Thymus (tissue), 11 donors: Measurements from ENCODE around the gene NDUFAF7. TPM values are rescaled to one million over a fixed set of nuclear protein-coding genes. Genes with fewer than 3 reads are reported as not detected.
"Not testable (repeated sequence)": the region's sequence is repeated elsewhere in the genome, so short reads cannot be mapped to it uniquely, and the experiment has no call there.

Experiments used
- DNase-seq, 9 donors: peaks; one replicate each; pipeline ENCODE4 v3.0.0-alpha.2; 2013; ENCODE audit warnings: low spot score in 9 of 9, low read depth in 6 of 9, missing footprints in 1 of 9
- H3K27ac ChIP-seq, 2 donors: one replicate each; pipeline ENCODE4 v1.5.1; 2013; ENCODE audit warnings: control low read depth in 1 of 2, low read depth in 1 of 2, low read length in 1 of 2, mild to moderate bottlenecking in 1 of 2, moderate library complexity in 1 of 2
- H3K27me3 ChIP-seq, 2 donors: one replicate each; pipeline ENCODE4 v1.5.1; 2013; ENCODE audit warnings: low read length in 1 of 2; ENCODE audit not compliant: control insufficient read depth in 2 of 2, insufficient read depth in 1 of 2
- H3K36me3 ChIP-seq, 2 donors: one replicate each; pipeline ENCODE4 v1.5.1; 2013; ENCODE audit warnings: low read length in 1 of 2, mild to moderate bottlenecking in 1 of 2, moderate library complexity in 1 of 2; ENCODE audit not compliant: control insufficient read depth in 2 of 2, insufficient read depth in 2 of 2
- H3K4me1 ChIP-seq, 2 donors: one replicate each; pipeline ENCODE4 v1.5.1; 2013; ENCODE audit warnings: low read length in 2 of 2; ENCODE audit not compliant: control insufficient read depth in 2 of 2, insufficient read depth in 2 of 2
- H3K4me3 ChIP-seq, 2 donors: one replicate each; pipeline ENCODE4 v1.5.1; 2013; ENCODE audit warnings: low read length in 2 of 2, control low read depth in 1 of 2, mild to moderate bottlenecking in 1 of 2
- H3K9me3 ChIP-seq, 2 donors: one replicate each; pipeline ENCODE4 v1.5.1; 2013; ENCODE audit warnings: low read length in 1 of 2, mild to moderate bottlenecking in 1 of 2; ENCODE audit not compliant: control insufficient read depth in 2 of 2, insufficient read depth in 1 of 2
- WGBS: extraction: QIAGEN DNeasy Blood & Tissue Kit; methylation state at CpG from one replicate; pipeline ENCODE4 v1.1.7; 2013; 5-methylcytosine and 5-hydroxymethylcytosine counted together
- polyA plus RNA-seq: library from polyadenylated mRNA; stranded (reverse); fragments of 200-250 nt; gene quantifications from one replicate; pipeline ENCODE4 v1.2.3, GENCODE V29; 2013
- total RNA-seq: library from RNA; stranded (reverse); fragments of 120-200 nt; gene quantifications from one replicate; pipeline ENCODE4 v1.2.4, GENCODE V29; 2013
- donor health status: healthy.

Gene NDUFAF7
- total and polyA plus RNA-seq, 2 donors = 15.8 to 26.9 TPM

DNA sequence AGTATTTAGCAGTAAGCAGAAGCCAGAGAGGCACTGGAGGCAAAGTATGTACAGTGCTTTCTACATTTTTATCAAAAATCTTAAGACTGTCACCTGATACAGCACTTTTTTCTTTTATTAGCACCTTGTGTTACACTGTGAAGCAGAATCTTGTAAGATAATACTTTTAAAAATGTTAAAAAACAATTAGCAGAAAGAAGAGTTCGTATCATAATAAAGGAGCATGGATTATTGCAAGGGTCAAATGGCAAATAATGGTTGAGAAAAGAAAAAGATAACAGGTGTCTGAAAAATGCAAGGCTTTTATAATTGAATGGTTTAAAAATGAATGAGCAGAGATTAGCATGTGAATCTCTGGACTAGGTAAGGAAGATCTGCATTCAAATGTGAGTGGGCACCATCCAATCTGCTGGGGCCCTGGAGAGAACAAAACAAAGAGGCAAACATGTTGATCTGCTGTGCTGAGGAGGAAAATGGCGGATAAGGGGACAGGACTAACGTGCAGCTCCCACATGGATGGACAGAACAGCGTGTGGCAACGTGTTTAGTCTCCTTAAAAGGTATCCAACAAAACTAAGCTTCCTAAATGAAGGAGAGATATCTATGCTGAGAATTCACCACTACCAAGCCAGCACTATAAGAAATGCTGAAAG lies 25.6 kb upstream of the NDUFAF7 start:
- DNase-seq = no peak
- no peak overlapping the region for H3K4me3 ChIP-seq
- peaks cover 23 to 84% of the 10 kb centered on the region in 2 donors for H3K36me3 ChIP-seq
- no peak overlapping the region for H3K27ac ChIP-seq
- no peaks in the 10 kb centered on the region for H3K4me1 ChIP-seq
- H3K9me3 ChIP-seq = peaks cover 0 to 5% of the 10 kb centered on the region in 2 donors
- no peaks in the 10 kb centered on the region for H3K27me3 ChIP-seq
- 98% methylated on average over 5 of the region's 5 CpGs for WGBS

DNA sequence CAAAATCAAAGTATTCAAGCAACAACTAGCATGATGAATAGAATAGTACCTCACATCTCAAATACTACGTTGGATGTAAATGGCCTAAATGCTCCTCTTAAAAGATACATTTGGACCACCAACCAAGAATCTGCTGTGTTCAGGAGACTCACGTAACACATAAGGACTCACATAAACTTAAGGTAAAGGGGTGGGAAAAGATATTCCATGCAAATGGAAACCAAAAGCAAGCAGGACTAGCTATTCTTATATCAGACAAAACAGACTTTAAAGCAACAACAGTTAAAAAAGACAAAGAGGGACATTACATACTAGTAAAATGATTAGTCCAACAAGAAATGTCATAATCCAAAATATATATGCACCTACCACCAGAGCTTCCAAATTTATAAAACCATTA lies 24.7 kb upstream of the NDUFAF7 start:
- DNase-seq, H3K4me1 ChIP-seq, H3K27ac ChIP-seq, H3K9me3 ChIP-seq, H3K4me3 ChIP-seq, H3K27me3 ChIP-seq: not testable (repeated sequence)
- peaks cover 26 to 88% of the 10 kb centered on the region in 2 donors for H3K36me3 ChIP-seq
- WGBS = 99% methylated on average over 2 of the region's 2 CpGs

DNA sequence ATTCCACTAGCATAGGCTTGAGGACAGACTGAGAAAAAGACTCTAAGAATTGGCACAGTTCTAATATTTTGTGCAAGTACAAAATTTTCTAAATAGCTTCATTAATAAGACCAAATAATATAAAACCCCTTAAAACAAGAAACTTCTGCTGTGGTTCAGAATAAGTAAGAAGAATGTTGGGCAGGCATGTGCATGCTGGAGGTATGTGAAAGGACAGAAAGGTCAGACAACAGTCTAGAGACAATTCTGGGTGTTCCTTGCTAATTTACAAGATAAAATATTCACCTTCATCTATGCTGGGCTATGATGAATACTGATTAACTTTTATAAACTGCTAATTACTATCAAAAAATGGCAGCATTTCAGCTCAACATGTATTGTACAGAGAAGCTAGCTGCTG lies 20.2 kb upstream of the NDUFAF7 start:
- Histone ChIP-seq H3K36me3 (peaks cover 16 to 81% of the 10 kb centered on the region in 2 donors), H3K27me3 (no peaks in the 10 kb centered on the region), H3K27ac (no peak overlapping the region), H3K4me1 (no peaks in the 10 kb centered on the region), H3K9me3 (peaks cover 0 to 4% of the 10 kb centered on the region in 2 donors), H3K4me3 (no peak overlapping the region)
- DNase-seq = no peak

DNA sequence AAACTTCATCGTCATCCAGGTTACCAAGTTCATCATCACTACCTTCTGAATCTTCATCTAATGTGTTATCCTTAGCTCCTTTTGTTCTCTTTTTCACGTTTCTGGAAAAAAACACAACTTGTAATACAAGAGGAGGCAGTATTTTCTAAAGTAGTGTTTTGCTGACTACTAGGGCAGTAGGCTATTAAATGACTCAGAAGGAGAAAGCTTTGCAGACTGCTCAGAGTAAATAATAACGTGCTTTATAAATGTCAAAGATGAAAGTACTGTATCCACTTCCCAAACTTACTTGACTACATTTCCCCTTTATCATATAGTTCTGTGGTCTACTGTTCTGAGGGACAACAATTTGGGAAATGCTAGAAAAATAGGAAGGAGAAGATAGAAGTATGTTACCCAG lies 19.5 kb upstream of the NDUFAF7 start:
- Histone ChIP-seq H3K36me3 (peaks cover 13 to 81% of the 10 kb centered on the region in 2 donors), H3K27me3 (no peaks in the 10 kb centered on the region), H3K9me3 (no peaks in the 10 kb centered on the region), H3K27ac (no peak overlapping the region), H3K4me1 (no peaks in the 10 kb centered on the region), H3K4me3 (no peak overlapping the region)
- WGBS = 94% methylated on average over 3 of the region's 3 CpGs
- no peak for DNase-seq

DNA sequence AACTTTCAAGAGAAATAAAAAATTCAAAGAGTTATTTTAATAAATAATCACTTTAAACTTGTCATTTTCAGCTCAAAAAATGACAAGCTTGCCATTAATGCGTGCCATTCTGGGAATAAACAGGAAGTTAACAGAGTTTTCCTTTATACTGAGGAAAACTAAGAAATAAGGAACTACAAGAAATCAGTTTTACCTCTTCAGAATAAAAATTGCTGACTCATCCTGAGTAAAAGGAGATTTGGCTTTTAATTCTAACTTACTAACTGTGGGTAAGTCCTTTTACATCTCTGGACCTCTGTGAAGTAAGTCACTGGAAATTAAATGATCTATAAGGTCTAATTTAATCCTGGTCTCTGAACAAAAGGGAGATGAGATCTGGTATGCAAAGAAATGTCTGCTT lies 16.2 kb upstream of the NDUFAF7 start:
- Histone ChIP-seq H3K36me3 (peaks cover 17 to 70% of the 10 kb centered on the region in 2 donors), H3K27me3 (no peaks in the 10 kb centered on the region), H3K4me1 (no peaks in the 10 kb centered on the region), H3K9me3 (no peaks in the 10 kb centered on the region), H3K4me3 (no peak overlapping the region), H3K27ac (no peak overlapping the region)
- DNase-seq = no peak
- WGBS = 59% methylated on average over 1 of the region's 1 CpG

DNA sequence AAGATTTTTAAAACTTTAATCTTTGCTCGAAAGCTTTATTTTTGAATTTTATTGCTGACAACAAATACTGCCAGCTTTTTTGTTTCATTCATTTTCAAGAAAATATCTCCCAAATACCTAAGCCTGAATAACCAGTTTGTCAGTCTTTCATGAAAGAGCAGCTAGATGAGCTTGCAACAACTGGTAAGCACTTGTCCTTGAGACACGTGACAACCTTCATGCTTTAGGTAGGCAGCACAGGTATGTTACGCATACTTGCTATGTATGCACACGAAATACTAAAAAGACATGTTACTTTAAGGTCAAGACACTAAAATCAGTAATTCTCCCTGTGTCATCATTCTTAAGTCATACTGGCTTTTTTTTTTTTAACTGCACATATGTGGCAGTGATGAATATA lies 12.4 kb upstream of the NDUFAF7 start:
- no peak for DNase-seq
- Histone ChIP-seq H3K4me1 (no peaks in the 10 kb centered on the region), H3K27ac (no peak overlapping the region), H3K36me3 (peaks cover 22 to 74% of the 10 kb centered on the region in 2 donors), H3K4me3 (no peak overlapping the region), H3K27me3 (no peaks in the 10 kb centered on the region), H3K9me3 (no peaks in the 10 kb centered on the region)
- WGBS = 96% methylated on average over 4 of the region's 4 CpGs

DNA sequence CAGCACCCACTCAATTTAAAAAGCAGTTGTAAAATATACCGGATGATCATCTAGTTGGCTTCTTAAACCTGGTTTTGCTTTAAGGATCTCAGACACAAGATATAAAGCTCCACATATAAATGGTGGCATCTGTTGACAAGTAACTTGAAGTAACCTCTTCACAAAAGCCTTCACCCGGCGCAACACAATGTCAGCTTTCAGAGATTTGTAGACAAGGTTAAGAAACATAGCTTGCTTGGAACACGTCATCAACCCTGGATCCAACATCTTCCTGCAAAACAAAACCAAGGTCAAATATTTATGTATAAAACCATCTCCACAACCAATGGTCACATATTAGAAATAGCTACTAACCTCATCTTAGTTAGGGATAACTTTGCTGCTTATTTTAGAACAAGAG lies 8.3 kb upstream of the NDUFAF7 start:
- no peak overlapping the region for H3K27ac ChIP-seq
- H3K9me3 ChIP-seq = no peaks in the 10 kb centered on the region
- H3K27me3 ChIP-seq = no peaks in the 10 kb centered on the region
- H3K4me1 ChIP-seq = no peaks in the 10 kb centered on the region
- 96% methylated on average over 4 of the region's 4 CpGs for WGBS
- DNase-seq = no peak
- no peak overlapping the region for H3K4me3 ChIP-seq
- H3K36me3 ChIP-seq = peaks cover 29 to 65% of the 10 kb centered on the region in 2 donors

DNA sequence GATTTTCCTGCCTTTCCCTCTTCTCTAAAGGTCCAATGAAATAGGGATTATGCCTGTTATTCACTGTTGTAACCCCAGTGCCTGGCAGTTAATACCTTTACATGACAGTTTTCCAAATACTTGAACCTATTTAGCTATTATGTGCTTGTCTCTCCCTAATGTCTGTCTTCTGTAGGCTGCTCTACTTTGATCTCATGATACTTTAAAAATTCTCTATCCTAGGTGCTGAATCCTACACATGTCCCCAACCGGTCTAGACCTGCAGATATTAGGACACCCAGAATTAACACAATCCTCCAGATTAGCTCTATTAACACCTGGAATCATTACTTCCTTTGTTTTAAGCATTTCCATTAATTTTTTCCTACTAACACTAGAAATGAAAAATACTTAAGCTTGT lies 7.4 kb upstream of the NDUFAF7 start:
- WGBS = 95% methylated on average over 1 of the region's 1 CpG
- Histone ChIP-seq H3K4me3 (no peak overlapping the region), H3K9me3 (no peaks in the 10 kb centered on the region), H3K4me1 (no peaks in the 10 kb centered on the region), H3K36me3 (peaks cover 28 to 64% of the 10 kb centered on the region in 2 donors), H3K27me3 (no peaks in the 10 kb centered on the region), H3K27ac (no peak overlapping the region)
- DNase-seq = no peak

DNA sequence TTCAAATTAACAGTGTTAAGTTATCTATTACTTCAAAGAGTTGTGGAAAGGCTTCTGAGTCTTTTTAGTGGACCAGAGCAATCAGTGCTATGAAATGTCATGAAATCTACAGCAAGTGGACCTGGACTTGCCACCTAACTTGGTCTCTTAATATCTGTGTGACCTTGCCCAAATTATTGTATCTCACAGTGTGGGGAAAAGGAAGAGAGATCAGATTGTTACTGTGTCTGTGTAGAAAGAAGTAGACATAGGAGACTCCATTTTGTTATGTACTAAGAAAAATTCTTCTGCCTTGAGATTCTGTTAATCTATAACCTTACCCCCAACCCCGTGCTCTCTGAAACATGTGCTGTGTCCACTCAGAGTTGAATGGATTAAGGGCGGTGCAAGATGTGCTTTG lies 6.3 kb upstream of the NDUFAF7 start:
- H3K4me3 ChIP-seq, H3K27me3 ChIP-seq, H3K9me3 ChIP-seq, DNase-seq, H3K27ac ChIP-seq, H3K4me1 ChIP-seq: not testable (repeated sequence)
- no CpG with 5 or more reads among the region's 2 CpGs for WGBS
- peaks cover 24 to 60% of the 10 kb centered on the region in 2 donors for H3K36me3 ChIP-seq
